ENCODE results near the gene TRIM21. TPM values are rescaled to one million over a fixed set of nuclear protein-coding genes. Genes with fewer than 3 reads are reported as not detected.

TRIM21 gene
- total RNA-seq, result 24.0 and 30.1 TPM in 2 replicates

DNA sequence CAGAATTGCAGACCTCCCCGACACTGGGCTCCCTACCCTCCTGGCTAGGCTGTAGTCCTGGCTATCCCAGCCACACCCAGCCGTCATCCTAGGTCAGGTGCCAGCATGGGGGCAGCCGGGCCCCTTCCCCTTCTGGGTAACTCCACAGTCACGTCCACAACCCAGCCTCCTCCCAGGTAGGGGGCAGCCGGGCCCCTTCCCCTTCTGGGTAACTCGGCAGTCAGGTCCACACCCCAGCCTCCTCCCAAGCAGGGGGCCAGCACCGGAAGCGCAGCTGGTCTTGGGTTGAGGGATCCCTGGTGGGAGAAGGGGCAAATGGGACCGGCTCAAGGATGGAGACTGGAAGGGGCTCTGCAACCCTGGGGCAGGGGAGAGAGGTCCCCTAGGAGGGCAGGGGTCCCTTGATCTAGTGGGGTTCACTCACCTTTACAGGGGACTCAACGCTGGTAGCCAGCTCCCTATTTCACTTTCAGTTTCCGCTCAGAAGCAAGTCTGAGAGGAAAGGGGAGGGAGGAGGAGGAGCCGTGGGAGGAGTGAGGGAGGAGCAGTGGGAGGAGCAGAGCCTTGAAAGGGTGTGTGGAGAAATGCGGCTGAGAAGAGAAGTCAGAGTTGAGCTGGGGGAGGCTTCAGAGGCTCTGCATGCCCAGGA lies at the start of gene TRIM21:
Gene TRIM21 (minus strand): TSS at position 494 of the 649 bp plus-strand sequence. CDS start 3,293 bp downstream, outside the sequence.

DNA sequence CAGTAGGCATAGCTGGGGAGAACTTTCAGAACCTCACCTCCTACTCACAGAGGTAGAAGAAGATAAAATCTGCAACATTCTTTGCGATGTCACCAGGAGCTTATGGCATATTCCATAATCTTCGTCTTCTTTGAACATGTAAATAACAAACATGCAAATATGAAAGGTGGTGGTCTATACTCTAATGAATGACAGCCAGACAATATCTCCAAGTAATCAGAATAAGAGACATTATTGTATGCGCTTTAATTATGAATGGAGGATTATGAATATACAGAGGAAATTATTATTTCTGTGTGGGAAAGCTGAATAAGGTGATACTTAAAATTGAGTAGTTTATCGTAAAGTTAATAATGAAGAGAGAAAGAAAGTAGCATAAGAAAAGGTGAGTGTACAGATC lies 25.2 kb downstream of the TRIM21 start, which contains the start of gene OR52B4:
Gene OR52B4 (minus strand): TSS at position 101 of the 400 bp plus-strand sequence. CDS start 91 bp downstream, at position 10.

Other genes with a start within 250 kb of the TRIM21 start
- not detected in 2 replicates for gene OR52B4, start 25.3 kb downstream of the TRIM21 start, total RNA-seq
- gene OR52K2, start 55.6 kb upstream of the TRIM21 start, total RNA-seq, result 0.09 TPM in 1 of 2 replicates, not detected in the other
- under 0.01 TPM in 1 of 2 replicates, not detected in the other for gene OR52K1, start 88.9 kb upstream of the TRIM21 start, total RNA-seq
- not detected in 2 replicates for gene OR52M1, start 151.5 kb upstream of the TRIM21 start, total RNA-seq
- gene OR52I2, start 188.0 kb upstream of the TRIM21 start, total RNA-seq, result not detected in 2 replicates
- not detected in 2 replicates for gene OR52I1, start 200.3 kb upstream of the TRIM21 start, total RNA-seq
- gene TRIM68, start 214.5 kb upstream of the TRIM21 start, total RNA-seq, result 7.9 and 10.5 TPM in 2 replicates
- not detected in 2 replicates for gene OR51D1, start 243.8 kb upstream of the TRIM21 start, total RNA-seq